PFSK-1 (cell line): ENCODE data around the gene TANGO2.

Experiments used
- POLR2AphosphoS5 ChIP-seq: IDR thresholded peaks from 2 replicates; pipeline ENCODE4 v1.6.1; 2012; ENCODE audit warnings: low read depth, mild to moderate bottlenecking, control low read depth, low read length, moderate library complexity
- SIN3A ChIP-seq: IDR thresholded peaks from 2 replicates; pipeline ENCODE4 v1.6.1; 2012; ENCODE audit warnings: mild to moderate bottlenecking, low read length, moderate library complexity, borderline replicate concordance; ENCODE audit not compliant: insufficient read depth

GRCh38 chr22:20093418-20094196, 72.7 kb downstream of the TANGO2 start:
- TF ChIP-seq SIN3A (no peak), POLR2AphosphoS5 (no peak)
